ENCODE data around the gene ARHGEF17.

DNA sequence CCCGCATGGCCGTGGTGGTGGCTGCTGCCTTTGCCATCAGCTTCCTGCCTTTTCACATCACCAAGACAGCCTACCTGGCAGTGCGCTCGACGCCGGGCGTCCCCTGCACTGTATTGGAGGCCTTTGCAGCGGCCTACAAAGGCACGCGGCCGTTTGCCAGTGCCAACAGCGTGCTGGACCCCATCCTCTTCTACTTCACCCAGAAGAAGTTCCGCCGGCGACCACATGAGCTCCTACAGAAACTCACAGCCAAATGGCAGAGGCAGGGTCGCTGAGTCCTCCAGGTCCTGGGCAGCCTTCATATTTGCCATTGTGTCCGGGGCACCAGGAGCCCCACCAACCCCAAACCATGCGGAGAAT is 10.9 kb upstream of the ARHGEF17 start:
- TF ChIP-seq YY1 (IDR thresholded peaks at IDR 0.05; ENCODE audit: insufficient read depth, insufficient read length) = no peak
- TF ChIP-seq ZNF274 (IDR thresholded peaks at IDR 0.05; ENCODE audit: low read depth, low read length) = no peak
